ENCODE measurements around the gene FBXO27. TPM values are rescaled to one million over a fixed set of nuclear protein-coding genes. Genes with fewer than 3 reads are reported as not detected.

FBXO27 gene
- total and polyA plus RNA-seq, 2 experiments from 2014 or later: 6.2 to 13.7 TPM

GRCh38 chr19:39065928-39066327 is 33.6 kb upstream of the FBXO27 start:
- H3K4me3 ChIP-seq: no peak overlapping the region
- TF ChIP-seq NANOG (IDR thresholded peaks at IDR 0.05; ENCODE audit: borderline replicate concordance): no peak
- no peak for TF ChIP-seq ZNF331 (CRISPR knock-in tag; IDR thresholded peaks at IDR 0.05; ENCODE audit: low read depth)
- no peak for TF ChIP-seq STAT1 (IDR thresholded peaks at IDR 0.05; ENCODE audit: unreplicated experiment)
- TF ChIP-seq ETS1 (IDR thresholded peaks at IDR 0.05): no peak
- no peak for TF ChIP-seq ZNF114 (CRISPR knock-in tag; IDR thresholded peaks at IDR 0.05)
- TF ChIP-seq CREB1 (CRISPR knock-in tag; IDR thresholded peaks at IDR 0.05; ENCODE audit: low read depth): no peak
- TF ChIP-seq POLR2AphosphoS5 (IDR thresholded peaks at IDR 0.05; ENCODE audit: low read depth): no peak
- no peak for TF ChIP-seq EZH2 (IDR thresholded peaks at IDR 0.05; ENCODE audit: low read depth, unreplicated experiment)
- TF ChIP-seq EZH2phosphoT487 (IDR thresholded peaks at IDR 0.05; ENCODE audit: unreplicated experiment): no peak
- TF ChIP-seq CTCF (conservative IDR thresholded peaks at IDR 0.05; ENCODE audit: low read depth in 2 of 2): no peak
- TF ChIP-seq REST (IDR thresholded peaks at IDR 0.05; ENCODE audit: unreplicated experiment): no peak
- no peak for TF ChIP-seq JUNB (IDR thresholded peaks at IDR 0.05; ENCODE audit: unreplicated experiment)
- TF ChIP-seq ZNF462 (CRISPR knock-in tag; IDR thresholded peaks at IDR 0.05): no peak
- H3K36me3 Mint-ChIP-seq (ENCODE audit: low read depth): no peaks in the 10 kb centered on the region
- H3K4me1 Mint-ChIP-seq: no peaks in the 10 kb centered on the region
- no peaks in the 10 kb centered on the region for H3K4me1 ChIP-seq (ENCODE audit: insufficient read depth)
- H3K27ac ChIP-seq (ENCODE audit: low read depth): no peak overlapping the region
- H3K9me3 Mint-ChIP-seq: peaks cover 12% of the 10 kb centered on the region
- DNase-seq (ENCODE audit: low spot score): no peak
- no peak overlapping the region for H2AFZ ChIP-seq
- no peak overlapping the region for H3K4me3 Mint-ChIP-seq
- no peak overlapping the region for H3K27ac Mint-ChIP-seq
- H3K79me2 ChIP-seq (replicated peaks; ENCODE audit: insufficient read depth): no peaks in the 10 kb centered on the region
- H3K4me2 ChIP-seq: no peak overlapping the region
- no peaks in the 10 kb centered on the region for H3K36me3 ChIP-seq (ENCODE audit: insufficient read depth)
- no peaks in the 10 kb centered on the region for H4K20me1 ChIP-seq (replicated peaks; ENCODE audit: insufficient read depth)
- H3F3A ChIP-seq (replicated peaks; ENCODE audit: low read depth): no peaks in the 10 kb centered on the region
- peaks cover 2% of the 10 kb centered on the region for H3K27me3 Mint-ChIP-seq (ENCODE audit: insufficient read depth, low read depth, poor library complexity)
- H3K9me2 ChIP-seq (ENCODE audit: insufficient read depth): no peaks in the 10 kb centered on the region; the same call in 1 of the 2 replicates
- ATAC-seq: no peak
- no peaks in the 10 kb centered on the region for H3K27me3 ChIP-seq (ENCODE audit: insufficient read depth)

Data from GM23338 (cell line).